ENCODE data around the gene SORCS1. TPM values are rescaled to one million over a fixed set of nuclear protein-coding genes. Genes with fewer than 3 reads are reported as not detected.

The SORCS1 gene
- total RNA-seq, 1 experiment from 2014 or later: 0.64 TPM

- no peak for DNase-seq (ENCODE audit: low spot score)
These were observed 60.4 kb downstream of the SORCS1 start for GRCh38 chr10:107104026-107104652.

- no peak for DNase-seq (ENCODE audit: low spot score)
These were observed 61.1 kb downstream of the SORCS1 start for GRCh38 chr10:107103174-107104025.

- DNase-seq (ENCODE audit: low spot score): no peak
These were observed 66.2 kb downstream of the SORCS1 start for GRCh38 chr10:107098326-107098725.

- DNase-seq (ENCODE audit: low spot score): no peak
These were observed 69.5 kb downstream of the SORCS1 start for GRCh38 chr10:107094824-107095522.

DNA sequence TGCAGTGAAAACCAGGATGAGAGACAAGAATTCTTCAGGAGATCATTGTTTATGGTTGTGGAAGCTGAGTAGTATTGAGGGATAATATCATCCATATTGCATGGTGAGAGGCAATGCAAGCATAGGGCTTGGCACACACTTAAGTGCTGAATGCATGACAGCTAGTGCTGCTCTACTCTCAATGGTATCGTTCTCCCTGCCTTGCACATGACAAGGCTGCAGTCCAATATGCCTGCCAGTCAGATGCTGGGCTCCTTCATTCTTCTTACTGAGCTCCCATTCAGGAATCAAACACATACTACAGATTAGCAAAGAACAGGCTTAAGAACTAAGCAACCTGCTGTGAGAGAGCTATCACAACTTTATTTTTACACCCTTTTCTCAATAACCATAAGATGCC is 72.2 kb downstream of the SORCS1 start:
- DNase-seq (ENCODE audit: low spot score): no peak

- peak; percentile 82 for DNase-seq (ENCODE audit: low spot score)
These were observed 73.4 kb downstream of the SORCS1 start for GRCh38 chr10:107091126-107091525.

- no peak for DNase-seq (ENCODE audit: low spot score)
These were observed 78.6 kb downstream of the SORCS1 start for GRCh38 chr10:107085665-107086525.

DNA sequence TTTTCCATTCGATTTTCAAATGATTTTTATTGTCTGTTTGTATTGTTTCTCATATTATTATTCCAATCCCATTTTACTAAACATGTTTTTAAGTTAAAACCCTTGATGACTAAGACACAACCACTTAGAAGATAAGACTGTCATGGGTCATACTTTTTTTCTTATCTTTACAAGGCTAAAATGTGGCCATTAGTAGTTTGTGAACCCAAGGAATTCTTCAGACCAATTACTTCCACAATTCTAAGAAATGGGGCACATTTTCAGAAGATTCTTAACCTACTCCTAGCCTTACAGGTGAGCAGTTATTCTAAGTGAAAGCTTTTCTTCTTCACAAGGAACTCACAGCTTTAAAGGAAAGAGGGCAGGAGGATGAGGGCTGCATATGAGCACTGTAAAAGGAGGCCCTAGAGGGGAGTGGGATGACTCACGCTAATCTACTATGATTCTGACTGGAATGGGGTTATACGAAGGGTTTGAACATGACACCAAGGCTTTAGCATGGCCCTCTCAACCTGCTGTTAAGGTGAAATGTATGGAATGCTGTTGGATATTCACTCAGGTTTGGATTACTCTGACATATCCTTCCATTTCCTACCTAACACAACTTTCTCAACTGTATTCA is 81.0 kb downstream of the SORCS1 start:
- DNase-seq (ENCODE audit: low spot score): no peak

DNA sequence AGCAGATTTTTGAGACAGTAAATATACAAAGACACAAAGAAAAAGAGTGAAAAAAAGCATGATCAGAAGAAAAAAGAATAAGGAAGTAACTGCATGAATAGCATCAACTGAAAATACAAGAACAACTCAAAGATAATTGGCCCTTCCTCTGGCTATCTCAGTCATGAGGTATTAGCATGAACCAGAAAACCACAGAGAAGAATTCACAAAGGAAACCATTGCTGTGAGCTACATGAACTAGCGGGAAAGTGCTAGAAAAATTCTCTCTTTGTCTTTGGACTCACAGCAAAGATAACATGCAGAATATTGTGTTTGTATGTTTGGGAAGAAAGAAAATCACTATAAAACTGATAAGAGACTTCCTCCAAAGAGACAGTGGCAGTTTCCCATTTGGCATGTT is 82.9 kb downstream of the SORCS1 start:
- DNase-seq (ENCODE audit: low spot score): no peak

DNA sequence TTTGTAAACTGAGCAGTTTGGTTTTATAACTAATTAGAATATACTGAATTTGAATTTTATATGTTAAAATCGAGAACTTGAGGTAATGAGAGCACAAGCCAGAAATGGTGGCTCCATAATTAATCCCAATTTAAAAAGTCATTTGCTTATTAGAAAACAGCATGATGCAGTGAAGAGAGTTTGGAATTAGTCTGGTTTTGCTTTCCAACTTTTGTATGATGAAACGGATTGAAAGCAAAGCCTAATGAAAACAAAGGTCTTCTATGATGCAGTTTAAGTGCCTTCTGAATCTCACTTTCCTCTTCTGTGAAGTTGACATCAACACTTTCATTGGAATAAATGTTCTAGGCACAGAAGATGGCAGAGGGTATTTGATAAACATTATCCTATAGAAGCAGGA is 89.4 kb downstream of the SORCS1 start:
- no peak for DNase-seq (ENCODE audit: low spot score)

GRCh38 chr10:107072786-107073185 is 91.7 kb downstream of the SORCS1 start:
- no peak for DNase-seq (ENCODE audit: low spot score)

DNA sequence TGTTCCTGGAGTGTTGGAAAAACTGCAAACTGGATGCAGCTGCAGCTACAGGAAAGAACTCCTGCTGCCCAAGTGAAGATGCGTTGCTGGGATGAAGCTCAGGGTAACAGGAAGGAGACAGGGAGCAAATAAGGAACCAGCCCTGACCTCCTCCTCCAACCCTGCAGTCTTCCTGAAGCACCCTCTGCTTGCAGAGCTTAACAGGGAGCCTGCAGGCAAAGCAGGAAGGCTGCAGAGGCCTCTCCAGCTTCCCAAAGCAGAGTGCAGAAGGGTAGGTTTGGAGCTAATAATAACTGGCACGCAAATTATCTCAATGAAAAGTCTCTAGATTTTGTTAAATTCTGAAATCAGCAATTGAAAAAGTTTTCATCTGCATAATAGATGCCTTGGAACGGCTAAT is 92.5 kb downstream of the SORCS1 start:
- DNase-seq (ENCODE audit: low spot score): no peak

DNA sequence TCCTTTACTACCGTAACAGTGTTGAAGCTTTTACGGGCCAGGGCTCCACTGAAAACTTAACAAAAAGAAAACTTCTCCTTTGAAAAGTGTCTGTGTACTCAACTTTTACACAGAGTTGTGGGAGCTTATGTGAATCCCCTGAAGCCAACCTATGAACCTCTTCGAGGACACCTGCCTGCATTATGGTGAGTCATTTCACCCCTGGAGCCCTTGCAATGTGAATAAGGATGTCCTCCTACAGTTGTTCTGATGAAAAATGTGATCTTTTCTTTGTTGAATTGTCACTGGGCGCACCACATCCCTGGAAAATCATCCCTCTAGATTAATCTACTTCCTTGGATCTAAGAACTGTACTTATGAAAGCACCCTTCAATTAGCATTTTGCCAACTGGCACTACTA is 93.2 kb downstream of the SORCS1 start:
- DNase-seq (ENCODE audit: low spot score): peak; percentile 8

DNA sequence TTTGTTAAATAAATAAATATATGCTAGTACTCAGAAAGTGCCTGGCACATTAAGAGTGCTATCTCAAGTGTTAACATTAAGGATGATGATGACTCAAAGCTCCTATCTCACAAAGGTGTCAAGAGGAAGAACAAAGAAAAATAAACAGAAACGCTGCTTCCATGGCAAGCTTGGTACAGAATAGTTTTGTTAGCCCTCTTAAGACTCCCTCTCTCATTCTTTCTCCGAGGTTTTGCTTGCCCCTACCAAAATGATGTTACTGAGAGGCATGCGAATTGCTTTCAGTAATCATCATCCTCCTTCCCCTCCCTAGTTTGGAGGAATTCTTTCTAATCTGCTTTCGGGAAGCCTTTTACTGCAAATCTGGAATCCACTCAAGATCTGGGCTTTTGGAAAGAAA is 96.7 kb downstream of the SORCS1 start:
- DNase-seq (ENCODE audit: low spot score): peak; percentile 4

DNA sequence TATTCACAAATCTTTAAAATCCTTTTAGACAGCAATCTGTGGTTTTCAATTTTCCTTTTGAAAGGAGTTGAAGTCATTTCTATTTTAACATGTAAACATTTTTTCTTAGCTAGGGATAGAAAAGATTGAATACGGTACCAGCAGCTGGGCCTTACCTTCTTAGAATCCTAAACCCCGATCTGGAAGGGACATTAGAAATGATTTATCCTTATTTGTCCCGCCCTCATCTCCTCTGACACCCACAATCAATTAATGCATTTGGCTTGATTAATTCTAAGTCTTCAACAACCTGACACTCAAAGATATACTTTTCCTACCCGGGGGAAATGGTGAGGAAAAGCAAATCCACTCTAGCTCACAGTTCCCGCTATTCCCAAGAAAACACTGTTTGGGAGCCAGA is 100.4 kb downstream of the SORCS1 start:
- no peak for DNase-seq (ENCODE audit: low spot score)

DNA sequence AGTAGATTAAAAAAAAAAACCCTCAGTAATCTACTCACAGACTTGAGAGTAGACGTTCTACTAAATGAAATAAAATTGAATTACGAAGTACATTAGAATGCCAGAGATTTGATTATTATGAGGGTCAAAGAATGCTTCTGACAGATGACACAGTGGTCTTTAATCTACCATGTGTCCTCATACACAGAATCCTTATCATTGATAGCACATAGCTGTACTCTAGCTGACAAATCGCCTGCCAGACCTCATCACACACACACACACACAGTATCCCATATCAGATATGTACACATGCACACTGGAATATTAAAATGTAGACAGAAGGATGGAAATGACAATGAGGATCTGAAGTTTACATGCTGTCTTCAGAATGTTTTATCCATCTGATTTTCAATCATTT is 104.6 kb downstream of the SORCS1 start:
- no peak for DNase-seq (ENCODE audit: low spot score)

DNA sequence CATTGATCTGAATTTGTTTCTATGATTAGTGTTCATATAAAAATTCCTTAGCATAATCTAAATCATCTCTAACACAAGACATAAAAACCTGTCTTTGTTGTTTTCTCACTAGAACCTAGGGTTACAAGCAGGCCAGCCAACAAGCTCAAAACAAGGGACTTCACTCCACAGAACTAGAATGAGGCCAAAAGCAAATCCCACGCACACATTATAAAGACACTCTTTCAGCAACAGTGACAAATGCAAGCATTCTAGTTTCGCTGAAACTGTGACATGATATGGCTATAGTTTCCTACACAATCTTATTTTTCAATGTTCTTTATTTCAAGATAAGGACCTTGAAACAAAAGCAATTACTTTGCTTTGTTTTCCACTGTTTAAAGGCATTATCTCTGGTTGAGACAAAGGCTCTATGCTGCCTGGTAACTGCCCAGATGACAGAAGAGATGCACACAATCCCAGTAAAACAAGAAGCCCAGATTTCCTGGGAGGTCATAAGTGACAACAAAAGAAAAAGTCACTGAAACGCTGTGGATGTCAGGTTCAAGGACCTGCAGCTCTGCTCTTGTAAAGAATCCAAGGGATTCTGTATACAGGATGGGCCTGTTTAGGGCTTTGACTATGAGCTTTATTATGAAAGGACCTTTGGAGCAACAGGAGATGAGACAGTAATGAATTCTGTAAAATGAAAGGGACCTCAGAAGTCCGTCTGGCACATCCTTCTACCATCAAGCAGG is 105.3 kb downstream of the SORCS1 start:
- no peak for DNase-seq (ENCODE audit: low spot score)

- no peak for DNase-seq (ENCODE audit: low spot score)
These were observed 106.2 kb downstream of the SORCS1 start for GRCh38 chr10:107058331-107058730.

- no peak for DNase-seq (ENCODE audit: low spot score)
These were observed 108.3 kb downstream of the SORCS1 start for GRCh38 chr10:107056182-107056581.

GRCh38 chr10:107054469-107055156 is 109.9 kb downstream of the SORCS1 start:
- no peak for DNase-seq (ENCODE audit: low spot score)

All from A172 (cell line).